Adrenal gland (tissue), 12 donors: ENCODE measurements around the gene HECW1. TPM values are rescaled to one million over a fixed set of nuclear protein-coding genes. Genes with fewer than 3 reads are reported as not detected.

Experiments
- DNase-seq, 7 donors: peaks; one replicate each; pipeline ENCODE4 v3.0.0-alpha.2; 2019 to 2020
- H3K27ac ChIP-seq, 5 donors: fragments of 200-600 bp; sonication (generic) in 4 of 5; 1 replicate in 3 of 5; 2 replicates in 2 of 5; pipeline versions ENCODE4 v1.5.1 to v1.8.0; 2016 to 2020; ENCODE audit warnings: mild to moderate bottlenecking in 1 of 5
- H3K27me3 ChIP-seq: fragments of 200-600 bp; 2 replicates; pipeline ENCODE4 v1.8.0; 2021
- H3K36me3 ChIP-seq, 2 donors: fragments of 200-600 bp; replicated peaks in 1 of 2; 1 replicate in 1 of 2; 2 replicates in 1 of 2; pipeline versions ENCODE4 v1.5.1 to v1.8.0; 2018 to 2022
- H3K4me1 ChIP-seq, 2 donors: fragments of 200-600 bp; replicated peaks in 1 of 2; 1 replicate in 1 of 2; 2 replicates in 1 of 2; pipeline versions ENCODE4 v1.5.1 to v1.8.0; 2018 to 2021
- H3K4me3 ChIP-seq, 4 donors: fragments of 200-600 bp; sonication (generic) in 3 of 4; one replicate each; pipeline ENCODE4 v1.5.1; 2016 to 2018
- H3K9me3 ChIP-seq, 3 donors: fragments of 200-600 bp; sonication (generic) in 1 of 3; replicated peaks in 1 of 3; 1 replicate in 2 of 3; 2 replicates in 1 of 3; pipeline versions ENCODE4 v1.5.1 to v1.8.0; 2016 to 2021
- CTCF ChIP-seq, 6 experiments: fragments of 450-650 bp in 4 of 6; fragments of 200-600 bp in 2 of 6; sonication (generic) in 1 of 6; IDR thresholded peaks; 1 replicate in 5 of 6; 2 replicates in 1 of 6; pipeline versions ENCODE4 v1.5.1 to v1.8.0; 2016 to 2021; ENCODE audit warnings: antibody characterized with exemption in 6 of 6, mild to moderate bottlenecking in 2 of 6, moderate library complexity in 1 of 6
- POLR2A ChIP-seq, 2 donors: fragments of 450-650 bp; IDR thresholded peaks; one replicate each; pipeline ENCODE4 v1.6.1; 2017; ENCODE audit warnings: antibody characterized with exemption in 2 of 2, mild to moderate bottlenecking in 2 of 2, moderate library complexity in 1 of 2
- WGBS, 4 donors: extraction: QIAGEN DNeasy Blood & Tissue Kit in 2 of 4; methylation state at CpG; one replicate each; pipeline versions ENCODE4 v1.1.5 to v1.1.7; 2013 to 2017; 5-methylcytosine and 5-hydroxymethylcytosine counted together
- intact Hi-C, 2 donors: fragments of 100-400 bp; cut with DNase I; formaldehyde crosslinking; loops; one replicate each; pipeline versions ENCODE4 v1.14.1 to v1.15.0; 2022 to 2023
- polyA plus RNA-seq, 3 donors: library from polyadenylated mRNA; stranded (reverse); fragments of 200-250 nt in 2 of 3; fragments of 350-450 nt in 1 of 3; fragmentation: Illumina TruSeq in 1 of 3; extraction: RNeasy Lipid Tissue Mini Kit (QIAGEN cat#74804) in 1 of 3; gene quantifications; one replicate each; pipeline ENCODE4 v1.2.3, GENCODE V29; 2013 to 2014
- total RNA-seq, 9 donors: library from RNA; depleted of rRNA in 4 of 9; stranded (reverse); fragments of >200 nt in 4 of 9; fragments of 120-200 nt in 1 of 9; fragmentation: NEBNext Ultra II Directional in 1 of 9; extraction: Animal tissue kit (Norgen Biotek cat#: 25700) in 1 of 9; gene quantifications; one replicate each; pipeline versions ENCODE4 v1.1.0 to v1.2.4, GENCODE V29; 2013 to 2023
- donor health status: healthy with polysubstance abuse.
- donor health status: Bipolar disorder and iron deficiency.
- donor health status: DM: yes; HTN: yes; CAD: no.
- donor health status: DM: no; HTN: no; CAD: no.
- donor health status: DM: no; HTN: no; CAD: no.
- donor health status: DM: yes; HTN: yes; CAD: no.

HECW1 gene
- total and polyA plus RNA-seq, 12 donors: under 0.01 to 3.2 (median 0.06) TPM; not detected in 4

GRCh38 chr7:43502941-43503340 lies 390.5 kb downstream of the HECW1 start:
- no peaks in the 10 kb centered on the region for H3K4me1 ChIP-seq
- no peak overlapping the region for H3K27ac ChIP-seq
- no peaks in the 10 kb centered on the region for H3K36me3 ChIP-seq
- TF ChIP-seq POLR2A (IDR thresholded peaks at IDR 0.05): no peak
- TF ChIP-seq CTCF (IDR thresholded peaks at IDR 0.05): no peak
- no peaks in the 10 kb centered on the region for H3K27me3 ChIP-seq
- intact Hi-C loops: no loop called here
- WGBS, 4 donors: 85 to 89% (median 87%) methylated on average over 7 of the region's 7 CpGs
- no peak for DNase-seq
- no peak overlapping the region for H3K4me3 ChIP-seq
- H3K9me3 ChIP-seq: no peaks in the 10 kb centered on the region

GRCh38 chr7:43505412-43505811 lies 393.0 kb downstream of the HECW1 start:
- Histone ChIP-seq H3K9me3 (no peaks in the 10 kb centered on the region), H3K36me3 (no peaks in the 10 kb centered on the region), H3K27ac (no peak overlapping the region), H3K4me3 (no peak overlapping the region), H3K4me1 (no peaks in the 10 kb centered on the region), H3K27me3 (no peaks in the 10 kb centered on the region)
- 95 to 98% (median 97%) methylated on average over 2 of the region's 2 CpGs for WGBS, 4 donors
- TF ChIP-seq POLR2A (IDR thresholded peaks at IDR 0.05) (no peak), CTCF (IDR thresholded peaks at IDR 0.05) (no peak)
- intact Hi-C loops: no loop called here
- no peak for DNase-seq

GRCh38 chr7:43506460-43506859 lies 394.0 kb downstream of the HECW1 start:
- Histone ChIP-seq H3K4me3 (no peak overlapping the region), H3K27me3 (no peaks in the 10 kb centered on the region), H3K9me3 (no peaks in the 10 kb centered on the region), H3K36me3 (no peaks in the 10 kb centered on the region), H3K4me1 (no peaks in the 10 kb centered on the region), H3K27ac (no peak overlapping the region)
- TF ChIP-seq CTCF (IDR thresholded peaks at IDR 0.05) (no peak), POLR2A (IDR thresholded peaks at IDR 0.05) (no peak)
- WGBS, 4 donors: 84 to 90% (median 86%) methylated on average over 2 of the region's 2 CpGs
- no peak for DNase-seq
- intact Hi-C loops: no loop called here

GRCh38 chr7:43508461-43508860 lies 396.0 kb downstream of the HECW1 start:
- WGBS, 4 donors: 52 to 97% (median 88%) methylated on average over 1 of the region's 1 CpG
- no peaks in the 10 kb centered on the region for H3K36me3 ChIP-seq
- H3K9me3 ChIP-seq: no peaks in the 10 kb centered on the region
- H3K27ac ChIP-seq: no peak overlapping the region
- H3K4me1 ChIP-seq: no peaks in the 10 kb centered on the region
- H3K27me3 ChIP-seq: peaks cover 3% of the 10 kb centered on the region
- TF ChIP-seq POLR2A (IDR thresholded peaks at IDR 0.05) (no peak), CTCF (IDR thresholded peaks at IDR 0.05) (no peak)
- no peak overlapping the region for H3K4me3 ChIP-seq
- no peak for DNase-seq
- intact Hi-C loops: no loop called here
